ENCODE measurements around the gene ARID1B. TPM values are rescaled to one million over a fixed set of nuclear protein-coding genes. Genes with fewer than 3 reads are reported as not detected.

The ARID1B gene
- total RNA-seq, 1 donor from 2014 or later, result 248 TPM

DNA sequence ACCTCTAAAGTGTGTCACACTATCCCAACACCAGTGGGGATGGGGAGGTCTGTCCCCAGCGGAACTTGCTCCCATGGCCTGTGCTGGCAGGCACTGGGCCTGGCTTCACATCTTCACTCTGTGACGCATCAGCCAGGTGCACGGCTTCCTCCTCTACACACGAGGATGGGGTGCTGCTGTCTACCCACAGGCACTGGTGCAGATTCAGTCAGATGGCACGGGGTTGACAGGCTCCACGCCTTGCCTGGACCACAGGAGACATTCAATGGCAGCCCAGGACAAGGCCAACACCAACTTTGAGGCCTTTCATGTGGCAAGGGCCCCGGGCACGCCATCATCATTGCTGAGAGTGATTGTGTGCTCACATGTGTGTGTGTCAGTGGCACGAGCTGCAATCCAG, 453.7 kb downstream of the ARID1B start:
- TF ChIP-seq, protein P1, sequence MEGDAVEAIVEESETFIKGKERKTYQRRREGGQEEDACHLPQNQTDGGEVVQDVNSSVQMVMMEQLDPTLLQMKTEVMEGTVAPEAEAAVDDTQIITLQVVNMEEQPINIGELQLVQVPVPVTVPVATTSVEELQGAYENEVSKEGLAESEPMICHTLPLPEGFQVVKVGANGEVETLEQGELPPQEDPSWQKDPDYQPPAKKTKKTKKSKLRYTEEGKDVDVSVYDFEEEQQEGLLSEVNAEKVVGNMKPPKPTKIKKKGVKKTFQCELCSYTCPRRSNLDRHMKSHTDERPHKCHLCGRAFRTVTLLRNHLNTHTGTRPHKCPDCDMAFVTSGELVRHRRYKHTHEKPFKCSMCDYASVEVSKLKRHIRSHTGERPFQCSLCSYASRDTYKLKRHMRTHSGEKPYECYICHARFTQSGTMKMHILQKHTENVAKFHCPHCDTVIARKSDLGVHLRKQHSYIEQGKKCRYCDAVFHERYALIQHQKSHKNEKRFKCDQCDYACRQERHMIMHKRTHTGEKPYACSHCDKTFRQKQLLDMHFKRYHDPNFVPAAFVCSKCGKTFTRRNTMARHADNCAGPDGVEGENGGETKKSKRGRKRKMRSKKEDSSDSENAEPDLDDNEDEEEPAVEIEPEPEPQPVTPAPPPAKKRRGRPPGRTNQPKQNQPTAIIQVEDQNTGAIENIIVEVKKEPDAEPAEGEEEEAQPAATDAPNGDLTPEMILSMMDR (IDR thresholded peaks at IDR 0.05), result no peak
- ATAC-seq (ENCODE audit: low read depth) (no peak), DNase-seq (no peak)
- no peaks in the 10 kb centered on the region for H3K9me3 Mint-ChIP-seq
- H3K4me1 Mint-ChIP-seq, result peaks cover 16% of the 10 kb centered on the region
- H3K36me3 Mint-ChIP-seq (ENCODE audit: low read depth), result no peaks in the 10 kb centered on the region
- intact Hi-C loops (cut with micrococcal nuclease), result no loop called here
- H3K4me3 Mint-ChIP-seq, result no peak overlapping the region
- H3K27me3 Mint-ChIP-seq, result peaks cover 37% of the 10 kb centered on the region
- ChIA-PET POLR2A (no interaction called here), CTCF (no interaction called here)
- no peak overlapping the region for H3K27ac Mint-ChIP-seq

- intact Hi-C loops (cut with micrococcal nuclease), result no loop called here
- Mint-ChIP-seq H3K27ac (no peak overlapping the region), H3K36me3 (ENCODE audit: low read depth) (no peaks in the 10 kb centered on the region), H3K4me1 (peaks cover 19% of the 10 kb centered on the region), H3K9me3 (no peaks in the 10 kb centered on the region), H3K27me3 (peaks cover 42% of the 10 kb centered on the region), H3K4me3 (no peak overlapping the region)
- POLR2A ChIA-PET, result no interaction called here
- ATAC-seq (ENCODE audit: low read depth) (no peak), DNase-seq (no peak)
- CTCF ChIA-PET, result interaction anchor here (0.9 to 1.3 kb wide), 2 partner anchors 9 kb away, joined by 3 read pairs; no protein-coding TSS in a partner anchor
- TF ChIP-seq, protein P1 (IDR thresholded peaks at IDR 0.05), result no peak
These were observed 455.1 kb downstream of the ARID1B start for GRCh38 chr6:157232161-157232895.

- Mint-ChIP-seq H3K27me3 (peaks cover 44% of the 10 kb centered on the region), H3K36me3 (ENCODE audit: low read depth) (no peaks in the 10 kb centered on the region), H3K4me3 (no peak overlapping the region), H3K4me1 (peaks cover 19% of the 10 kb centered on the region), H3K9me3 (no peaks in the 10 kb centered on the region), H3K27ac (no peak overlapping the region)
- ATAC-seq (ENCODE audit: low read depth), result no peak
- CTCF ChIA-PET, result interaction anchor here (1.3 kb wide), 1 partner anchor 10 kb away, joined by 3 read pairs; no protein-coding TSS in a partner anchor
- POLR2A ChIA-PET, result no interaction called here
- TF ChIP-seq, protein P1 (IDR thresholded peaks at IDR 0.05), result no peak
- DNase-seq, result no peak
- intact Hi-C loops (cut with micrococcal nuclease), result no loop called here
These were observed 456.0 kb downstream of the ARID1B start for GRCh38 chr6:157233156-157233555.

DNA sequence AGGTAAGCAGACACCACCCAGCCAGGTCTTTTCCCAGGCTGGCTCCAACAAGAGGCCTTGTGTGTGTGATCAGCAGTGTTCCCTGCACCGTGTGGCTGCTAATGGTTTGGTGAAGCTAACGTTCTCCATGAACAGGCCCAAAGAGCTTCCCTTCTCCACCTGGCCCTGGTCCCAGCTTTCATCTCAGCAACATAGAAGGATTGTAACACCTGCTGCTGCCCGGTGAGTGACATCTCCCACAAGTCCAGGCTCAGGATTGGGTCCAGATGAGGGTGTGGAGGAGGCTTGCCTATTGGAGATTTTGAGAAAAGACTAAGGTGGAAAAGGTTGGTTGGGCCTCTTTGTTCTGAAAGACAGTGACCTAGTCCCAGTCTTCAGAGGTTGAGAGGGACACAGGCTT, 456.5 kb downstream of the ARID1B start:
- ATAC-seq (ENCODE audit: low read depth) (no peak), DNase-seq (no peak)
- TF ChIP-seq, protein P1 (IDR thresholded peaks at IDR 0.05), result no peak
- H3K4me3 Mint-ChIP-seq, result no peak overlapping the region
- intact Hi-C loops (cut with micrococcal nuclease), result no loop called here
- H3K27me3 Mint-ChIP-seq, result peaks cover 44% of the 10 kb centered on the region
- POLR2A ChIA-PET, result no interaction called here
- no peaks in the 10 kb centered on the region for H3K9me3 Mint-ChIP-seq
- no peaks in the 10 kb centered on the region for H3K36me3 Mint-ChIP-seq (ENCODE audit: low read depth)
- H3K4me1 Mint-ChIP-seq, result peaks cover 19% of the 10 kb centered on the region
- CTCF ChIA-PET, result interaction anchor here (1.3 kb wide), 1 partner anchor 10 kb away, joined by 3 read pairs; no protein-coding TSS in a partner anchor
- H3K27ac Mint-ChIP-seq, result no peak overlapping the region

DNA sequence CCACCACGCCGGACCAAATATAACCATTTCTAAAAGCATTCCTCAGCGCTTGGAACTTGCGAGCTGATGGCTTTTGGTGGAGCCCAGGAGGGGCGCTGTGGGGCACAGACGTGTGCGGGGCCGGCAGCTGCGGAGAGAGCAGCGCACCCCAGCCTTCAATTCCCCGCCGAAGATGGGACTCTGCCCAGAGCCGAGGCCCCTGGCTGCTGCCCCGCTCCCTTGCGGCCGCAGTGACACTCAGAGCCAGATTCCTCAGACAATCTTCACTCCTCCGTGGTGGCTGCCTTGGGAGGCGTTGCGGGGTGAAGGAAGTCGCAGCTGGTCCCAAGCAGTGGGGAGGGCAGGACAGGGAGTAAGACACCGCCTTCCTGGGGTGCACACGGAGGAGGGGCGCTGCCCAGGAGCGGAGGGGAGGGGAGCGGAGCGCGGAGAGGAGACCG, 458.4 kb downstream of the ARID1B start:
- H3K4me3 Mint-ChIP-seq, result peak overlapping the region; percentile 90
- ChIA-PET CTCF (interaction anchor here (0.7 to 1.6 kb wide), 4 partner anchors 10 to 86 kb away, joined by 3 to 6 read pairs (median 4); no protein-coding TSS in a partner anchor), POLR2A (interaction anchor here (0.5 to 1.7 kb wide), 4 partner anchors 12 to 609 kb away, joined by 3 to 22 read pairs (median 6); no protein-coding TSS in a partner anchor)
- DNase-seq, result peak; percentile 39
- H3K27ac Mint-ChIP-seq, result peak overlapping the region; percentile 37
- H3K9me3 Mint-ChIP-seq, result no peaks in the 10 kb centered on the region
- TF ChIP-seq, protein P1 (IDR thresholded peaks at IDR 0.05), result no peak
- no peaks in the 10 kb centered on the region for H3K36me3 Mint-ChIP-seq (ENCODE audit: low read depth)
- ATAC-seq (ENCODE audit: low read depth), result peak; percentile 69
- peaks cover 18% of the 10 kb centered on the region for H3K4me1 Mint-ChIP-seq
- H3K27me3 Mint-ChIP-seq, result peaks cover 44% of the 10 kb centered on the region
- intact Hi-C loops (cut with micrococcal nuclease), result loop anchor here (1.0 kb wide), 2 partner anchors 12 to 39 kb away; no protein-coding TSS in a partner anchor
